ENCODE data around the gene OPRL1.

Gene OPRL1

GRCh38 chr20:64146301-64146935, 66.5 kb downstream of the OPRL1 start:
- DNase-seq: no peak

- no peak for DNase-seq
These were observed 67.1 kb downstream of the OPRL1 start for GRCh38 chr20:64146936-64147477.

- no peak for DNase-seq
These were observed 68.7 kb downstream of the OPRL1 start for GRCh38 chr20:64148581-64148980.

GRCh38 chr20:64149141-64149540, 69.3 kb downstream of the OPRL1 start:
- DNase-seq: no peak

- no peak for DNase-seq
These were observed 70.1 kb downstream of the OPRL1 start for GRCh38 chr20:64149809-64150560.

All from hippocampal formation (tissue), 2 donors.